CD4-positive, alpha-beta T cell treated with Interleukin-6 at 100 ng/mL for 8 hours (primary cell): ENCODE measurements around the gene IFT80.

ENCODE experiments used
- DNase-seq: peaks from one replicate; pipeline ENCODE4 v3.0.0-alpha.2; 2020; ENCODE audit warnings: mixed read lengths, low spot score

The IFT80 gene

GRCh38 chr3:160400702-160401150 is 1.7 kb upstream of the IFT80 start:
- no peak for DNase-seq

DNA sequence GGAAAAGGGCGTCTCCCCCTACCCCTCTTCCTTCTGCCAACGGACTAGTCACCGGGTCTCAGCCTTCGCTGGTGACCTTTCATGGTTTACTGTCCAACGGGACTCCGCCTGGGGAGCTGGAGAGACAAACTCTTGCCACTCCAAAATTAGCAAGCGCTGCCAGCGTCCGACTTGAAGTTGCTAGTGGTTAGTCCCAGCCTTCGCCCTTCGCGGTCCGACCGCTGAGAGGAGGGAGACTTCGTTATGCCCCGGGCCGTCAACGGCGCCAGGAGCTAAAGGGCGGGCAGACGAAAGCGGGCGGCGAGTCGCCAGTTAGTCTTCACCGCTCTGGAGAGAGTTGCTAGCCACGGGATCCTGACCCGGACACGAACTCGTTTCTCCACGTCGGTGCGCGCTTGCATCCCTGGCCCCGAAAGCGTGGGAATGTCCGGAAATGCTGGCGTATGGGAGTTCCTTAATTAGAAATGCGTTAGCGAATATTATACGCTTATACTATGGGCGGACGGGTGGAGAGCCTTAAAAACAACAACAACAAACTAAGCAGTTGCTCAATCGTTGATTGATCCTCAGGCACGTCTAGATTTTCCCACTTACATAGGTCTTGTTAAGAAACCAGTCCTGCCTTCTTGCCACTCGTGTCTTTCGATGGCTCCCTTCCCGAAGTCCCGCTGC is 1.1 kb upstream of the IFT80 start:
- peak; percentile 4 for DNase-seq

GRCh38 chr3:160398820-160399124 is 253 bp downstream of the IFT80 start:
- no peak for DNase-seq

DNA sequence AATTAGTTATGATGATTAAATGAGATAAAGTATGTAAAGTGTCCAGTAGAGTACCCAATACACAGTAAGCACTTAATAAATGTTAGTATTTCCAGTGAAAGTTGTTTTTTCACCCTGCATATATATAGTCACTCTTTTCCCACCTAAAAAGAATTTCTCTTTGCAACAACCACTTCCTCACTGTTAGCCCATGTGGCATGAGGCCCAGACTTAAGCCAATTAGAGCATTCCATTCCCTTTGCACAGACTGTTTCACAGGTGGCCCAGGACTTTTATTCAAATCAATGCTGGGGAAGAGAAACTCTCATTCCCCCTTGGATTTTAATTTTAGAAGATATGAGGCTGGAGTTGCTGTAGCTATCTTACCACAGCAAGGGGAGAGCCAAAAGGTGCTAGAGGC is 3.7 kb downstream of the IFT80 start:
- no peak for DNase-seq

GRCh38 chr3:160394009-160394392 is 5.0 kb downstream of the IFT80 start:
- DNase-seq, result no peak

GRCh38 chr3:160393346-160394008 is 5.5 kb downstream of the IFT80 start:
- DNase-seq, result no peak

DNA sequence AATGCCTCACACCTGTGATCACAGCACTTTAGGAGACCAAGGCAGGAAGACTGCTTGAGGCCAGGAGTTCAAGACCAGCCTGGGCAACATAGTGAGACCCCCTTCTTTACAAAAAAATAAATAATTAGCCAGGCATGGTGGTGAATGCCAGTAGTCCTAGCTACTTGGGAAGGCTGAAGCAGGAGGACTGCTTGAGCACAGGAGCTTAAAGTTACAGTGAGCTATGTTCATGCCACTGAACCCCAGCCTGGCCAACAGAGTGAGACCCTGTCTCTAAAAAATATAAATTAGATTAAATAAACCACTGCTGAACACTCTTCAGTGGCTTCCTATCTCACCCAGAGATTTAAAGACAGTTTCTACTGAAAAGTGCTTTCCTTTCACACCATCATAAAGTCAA is 6.2 kb downstream of the IFT80 start:
- DNase-seq, result no peak

DNA sequence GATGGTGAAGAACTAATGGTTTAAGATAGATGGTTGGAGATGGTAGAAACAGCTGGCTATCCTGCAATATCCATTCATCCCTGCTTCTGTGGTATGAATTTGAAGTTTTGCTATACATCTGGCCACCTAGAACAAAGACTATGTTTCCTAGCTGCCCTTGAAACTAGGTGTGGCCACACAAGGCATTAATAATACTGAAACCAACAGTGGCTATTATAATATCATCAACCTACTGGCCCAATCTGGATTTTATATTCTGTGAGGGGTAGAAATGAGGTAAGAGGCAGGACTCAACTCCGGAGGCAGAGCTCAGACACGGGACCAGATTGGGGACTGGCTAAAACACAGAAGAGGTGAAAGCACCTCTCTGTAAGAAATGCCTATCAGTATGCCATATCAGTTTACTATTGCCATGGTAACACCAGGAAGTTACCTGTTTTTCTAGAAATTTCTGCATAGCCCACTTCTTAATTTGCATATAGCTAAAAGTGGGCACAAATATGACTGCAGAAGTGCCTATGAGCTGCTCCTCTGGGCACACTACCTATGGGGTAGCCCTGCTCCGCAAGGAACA is 8.4 kb downstream of the IFT80 start:
- DNase-seq, result no peak

- no peak for DNase-seq
Observed at GRCh38 chr3:160384639-160385318, 14.2 kb downstream of the IFT80 start.

DNA sequence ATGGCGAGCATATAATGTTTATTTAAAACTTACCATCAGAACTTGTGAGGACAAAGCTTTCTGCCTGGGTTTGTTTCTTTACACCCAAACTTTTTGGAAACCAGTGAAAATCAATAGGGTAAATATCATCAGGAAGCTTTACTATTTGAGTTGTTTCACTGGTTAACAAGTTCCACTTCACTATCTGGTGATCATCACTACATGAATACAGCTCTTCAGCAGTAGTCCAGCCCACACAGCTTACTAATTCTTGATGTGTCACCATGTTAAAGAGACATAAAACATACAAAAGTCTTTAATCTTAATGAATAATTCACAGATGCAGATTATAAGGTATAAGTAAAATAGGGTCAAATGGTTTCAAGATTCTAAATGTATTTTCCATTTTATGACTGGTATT is 17.6 kb downstream of the IFT80 start:
- DNase-seq, result no peak

GRCh38 chr3:160379628-160380214 is 19.3 kb downstream of the IFT80 start:
- no peak for DNase-seq

- DNase-seq, result no peak
Observed at GRCh38 chr3:160378331-160379109, 20.5 kb downstream of the IFT80 start.

- no peak for DNase-seq
Observed at GRCh38 chr3:160376681-160377080, 22.3 kb downstream of the IFT80 start.

- no peak for DNase-seq
Observed at GRCh38 chr3:160374925-160375324, 24.1 kb downstream of the IFT80 start.

DNA sequence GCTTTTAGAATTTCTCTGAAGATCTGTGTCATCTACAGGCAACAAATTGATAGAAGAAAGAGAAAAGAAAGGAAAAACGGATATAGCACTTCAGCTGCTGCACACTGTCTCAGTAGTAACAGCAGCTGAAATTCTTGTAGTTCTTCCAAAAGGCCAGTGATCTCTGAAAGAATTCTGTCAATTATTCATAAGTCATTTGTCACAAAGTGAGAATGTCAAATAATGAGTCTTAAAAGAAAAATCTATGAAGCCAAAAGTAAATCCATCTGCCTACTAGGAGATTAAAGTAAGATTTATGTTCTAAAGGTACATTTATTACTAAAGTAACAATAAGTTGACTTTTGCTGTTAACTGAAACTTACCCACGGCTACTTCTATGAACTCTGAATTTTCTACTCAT is 24.6 kb downstream of the IFT80 start:
- DNase-seq, result no peak

GRCh38 chr3:160373655-160374054 is 25.4 kb downstream of the IFT80 start:
- DNase-seq, result no peak

DNA sequence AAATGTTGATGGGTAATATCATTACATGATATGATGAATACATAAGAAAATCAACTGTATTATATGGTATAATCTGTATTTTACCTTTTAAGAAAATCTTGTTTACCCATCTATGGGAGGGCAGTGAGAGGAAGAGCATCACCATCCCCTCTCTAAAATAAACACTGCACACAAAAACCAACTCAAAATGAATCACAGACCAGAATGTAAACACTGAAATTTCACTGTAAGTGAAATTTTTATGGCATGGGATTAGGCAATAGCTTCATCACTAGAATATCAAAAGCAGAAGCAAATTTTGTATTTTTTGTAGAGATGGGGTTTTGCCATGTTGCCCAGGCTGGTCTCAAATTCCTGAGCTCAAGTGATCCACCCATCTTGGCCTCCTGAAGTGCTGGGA is 26.2 kb downstream of the IFT80 start:
- DNase-seq, result no peak

GRCh38 chr3:160370987-160371857 is 27.8 kb downstream of the IFT80 start:
- no peak for DNase-seq

DNA sequence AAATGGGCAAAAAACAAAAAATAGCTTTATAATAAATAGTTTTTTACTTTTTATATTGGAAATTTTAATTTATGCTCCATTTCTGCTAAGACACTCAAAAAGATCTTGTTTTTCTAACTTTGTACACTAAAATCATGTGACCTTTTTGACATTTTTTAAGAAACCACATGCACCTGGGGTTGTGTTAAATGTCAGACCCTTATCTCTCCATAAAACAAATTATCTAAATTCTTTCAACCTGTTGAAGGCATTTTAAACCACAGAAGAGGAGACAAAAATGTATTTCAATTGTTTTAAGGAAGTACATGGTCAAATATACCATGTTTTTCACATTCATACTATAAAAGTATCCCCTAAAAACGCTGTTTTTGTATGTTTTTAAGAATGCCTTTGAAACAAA is 29.2 kb downstream of the IFT80 start:
- DNase-seq, result no peak

- no peak for DNase-seq
Observed at GRCh38 chr3:160368804-160369203, 30.2 kb downstream of the IFT80 start.
